Measurements from ENCODE around the gene ADRA1B. TPM values are rescaled to one million over a fixed set of nuclear protein-coding genes. Genes with fewer than 3 reads are reported as not detected.

ADRA1B gene
- total RNA-seq, 4 donors from 2014 or later, result 2.9 to 9.0 (median 5.0) TPM

- in situ Hi-C loops (cut with MboI; ENCODE audit: low pct_ligation_motif_present in 1 of 4, low pct_unique_long_range_greater_than_20kb in 1 of 4, low sequenced_read_pairs in 3 of 4), result loop anchor here in 1 of 4 donors (25.0 kb wide), 1 partner anchor 515 kb away; no protein-coding TSS in a partner anchor
- intact Hi-C loops (cut with DNase I; ENCODE audit: low total_unique reads), result no loop called here
- H3K36me3 ChIP-seq, result no peaks in the 10 kb centered on the region
- peaks cover 7% of the 10 kb centered on the region for H3K27me3 ChIP-seq
- no peaks in the 10 kb centered on the region for H3K9me3 ChIP-seq
- WGBS, 2 donors (ENCODE audit: low coverage in 1 of 2), result 71 to 78% methylated on average over 3 of the region's 3 CpGs
- no peak overlapping the region for H3K27ac ChIP-seq
- peaks cover 0 to 3% (median 0%) of the 10 kb centered on the region in 4 donors for H3K4me1 ChIP-seq
- DNase-seq, result no peak
- H3K4me3 ChIP-seq, result no peak overlapping the region
- TF ChIP-seq POLR2A (IDR thresholded peaks at IDR 0.05) (no peak), CTCF (IDR thresholded peaks at IDR 0.05) (no peak), EP300 (IDR thresholded peaks at IDR 0.05; ENCODE audit: low read depth) (no peak), POLR2AphosphoS5 (IDR thresholded peaks at IDR 0.05) (no peak)
Measured at GRCh38 chr5:159951834-159952233, 35.6 kb downstream of the ADRA1B start.

- no peak for DNase-seq
- Histone ChIP-seq H3K27me3 (no peaks in the 10 kb centered on the region), H3K4me3 (no peak overlapping the region), H3K4me1 (peaks cover 0 to under 1% (median 0%) of the 10 kb centered on the region in 4 donors), H3K36me3 (no peaks in the 10 kb centered on the region), H3K9me3 (no peaks in the 10 kb centered on the region), H3K27ac (no peak overlapping the region)
- in situ Hi-C loops (cut with MboI; ENCODE audit: low pct_ligation_motif_present in 1 of 4, low pct_unique_long_range_greater_than_20kb in 1 of 4, low sequenced_read_pairs in 3 of 4), result loop anchor here in 1 of 4 donors (25.0 kb wide), 1 partner anchor 516 kb away; no protein-coding TSS in a partner anchor
- TF ChIP-seq EP300 (IDR thresholded peaks at IDR 0.05; ENCODE audit: low read depth) (no peak), POLR2A (IDR thresholded peaks at IDR 0.05) (no peak), CTCF (IDR thresholded peaks at IDR 0.05) (no peak), POLR2AphosphoS5 (IDR thresholded peaks at IDR 0.05) (no peak)
- intact Hi-C loops (cut with DNase I; ENCODE audit: low total_unique reads), result no loop called here
- WGBS, 2 donors (ENCODE audit: low coverage in 1 of 2), result 91 to 95% methylated on average over 2 to 3 of the region's 3 CpGs
Measured at GRCh38 chr5:159953609-159954008, 37.3 kb downstream of the ADRA1B start.

GRCh38 chr5:159955056-159955624, 38.9 kb downstream of the ADRA1B start:
- Histone ChIP-seq H3K4me1 (peaks cover 0 to 8% (median 6%) of the 10 kb centered on the region in 4 donors), H3K9me3 (no peaks in the 10 kb centered on the region), H3K27ac (no peak overlapping the region), H3K27me3 (no peaks in the 10 kb centered on the region), H3K4me3 (no peak overlapping the region), H3K36me3 (no peaks in the 10 kb centered on the region)
- WGBS, 2 donors (ENCODE audit: low coverage in 1 of 2), result 81% methylated on average over 6 of the region's 6 CpGs; no CpG with 5 or more reads in 1 of the 2 donors
- intact Hi-C loops (cut with DNase I; ENCODE audit: low total_unique reads) (no loop called here), in situ Hi-C loops (cut with MboI; ENCODE audit: low pct_ligation_motif_present in 1 of 4, low pct_unique_long_range_greater_than_20kb in 1 of 4, low sequenced_read_pairs in 3 of 4) (loop anchor here in 1 of 4 donors (25.0 kb wide), 1 partner anchor 518 kb away; no protein-coding TSS in a partner anchor)
- TF ChIP-seq POLR2AphosphoS5 (IDR thresholded peaks at IDR 0.05) (no peak), CTCF (IDR thresholded peaks at IDR 0.05) (no peak), POLR2A (IDR thresholded peaks at IDR 0.05) (no peak), EP300 (IDR thresholded peaks at IDR 0.05; ENCODE audit: low read depth) (no peak)
- DNase-seq, result no peak

- WGBS, 2 donors (ENCODE audit: low coverage in 1 of 2), result 19 to 33% methylated on average over 1 of the region's 1 CpG
- intact Hi-C loops (cut with DNase I; ENCODE audit: low total_unique reads) (no loop called here), in situ Hi-C loops (cut with MboI; ENCODE audit: low pct_ligation_motif_present in 1 of 4, low pct_unique_long_range_greater_than_20kb in 1 of 4, low sequenced_read_pairs in 3 of 4) (loop anchor here in 1 of 4 donors (25.0 kb wide), 1 partner anchor 519 kb away; no protein-coding TSS in a partner anchor)
- H3K4me3 ChIP-seq, result no peak overlapping the region
- H3K27ac ChIP-seq, result no peak overlapping the region
- H3K4me1 ChIP-seq, result peaks cover 0 to 8% (median 6%) of the 10 kb centered on the region in 4 donors
- DNase-seq, result no peak
- no peaks in the 10 kb centered on the region for H3K36me3 ChIP-seq
- TF ChIP-seq EP300 (IDR thresholded peaks at IDR 0.05; ENCODE audit: low read depth) (no peak), POLR2A (IDR thresholded peaks at IDR 0.05) (no peak), POLR2AphosphoS5 (IDR thresholded peaks at IDR 0.05) (no peak), CTCF (IDR thresholded peaks at IDR 0.05) (no peak)
- no peaks in the 10 kb centered on the region for H3K27me3 ChIP-seq
- no peaks in the 10 kb centered on the region for H3K9me3 ChIP-seq
Measured at GRCh38 chr5:159956074-159956473, 39.8 kb downstream of the ADRA1B start.

All from transverse colon (tissue), 4 donors.